Neural progenitor cell (in vitro differentiated cells): ENCODE results near the gene MYOZ3. TPM values are rescaled to one million over a fixed set of nuclear protein-coding genes. Genes with fewer than 3 reads are reported as not detected.
A peak's percentile ranks its signal among the peaks of the same experiment; 100 is the strongest.

Experiments
- DNase-seq: peaks from one replicate; pipeline ENCODE4 v3.0.0-alpha.2; 2016; ENCODE audit warnings: low spot score
- H2AFZ ChIP-seq: fragments of 200-600 bp; sonication (generic); replicated peaks from 2 replicates; pipeline ENCODE4 v1.6.1; 2016; ENCODE audit warnings: antibody characterized with exemption
- H3F3A ChIP-seq: fragments of 200-600 bp; sonication (generic); 2 replicates; pipeline ENCODE4 v1.6.1; 2016; ENCODE audit warnings: antibody characterized with exemption, low read depth
- H3K27ac ChIP-seq: fragments of 200-600 bp; sonication (generic); 2 replicates; pipeline ENCODE4 v1.5.1; 2016; ENCODE audit warnings: mild to moderate bottlenecking
- H3K27me3 ChIP-seq: fragments of 200-600 bp; sonication (generic); 2 replicates; pipeline ENCODE4 v1.6.1; 2016; ENCODE audit warnings: mild to moderate bottlenecking, moderate library complexity
- H3K36me3 ChIP-seq: fragments of 200-600 bp; sonication (generic); 2 replicates; pipeline ENCODE4 v1.5.1; 2016
- H3K4me1 ChIP-seq: fragments of 200-600 bp; sonication (generic); 2 replicates; pipeline ENCODE4 v1.6.1; 2016; ENCODE audit warnings: mixed run types
- H3K4me2 ChIP-seq: fragments of 200-600 bp; sonication (generic); 2 replicates; pipeline ENCODE4 v1.6.1; 2016
- H3K4me3 ChIP-seq: fragments of 200-600 bp; sonication (generic); 2 replicates; pipeline ENCODE4 v1.5.1; 2016
- H3K79me2 ChIP-seq: fragments of 200-600 bp; sonication (generic); 2 replicates; pipeline ENCODE4 v1.6.1; 2016; ENCODE audit warnings: low read depth
- H3K9ac ChIP-seq: fragments of 200-600 bp; sonication (generic); 2 replicates; pipeline ENCODE4 v1.6.1; 2016
- H3K9me3 ChIP-seq: fragments of 200-600 bp; sonication (generic); 2 replicates; pipeline ENCODE4 v1.5.1; 2016; ENCODE audit warnings: low read depth
- H4K20me1 ChIP-seq: fragments of 200-600 bp; sonication (generic); 2 replicates; pipeline ENCODE4 v1.6.1; 2016; ENCODE audit warnings: low read depth
- H3K27ac Mint-ChIP-seq: 3 replicates; pipeline ENCODE4 v1.8.0; 2021; ENCODE audit warnings: mixed read lengths
- H3K27me3 Mint-ChIP-seq: 2 replicates; pipeline ENCODE4 v1.8.0; 2022; ENCODE audit warnings: low read depth, mild to moderate bottlenecking, inconsistent platforms, moderate library complexity, mixed read lengths; ENCODE audit not compliant: insufficient read depth
- H3K36me3 Mint-ChIP-seq: 3 replicates; pipeline ENCODE4 v1.8.0; 2021; ENCODE audit warnings: mixed read lengths
- H3K4me1 Mint-ChIP-seq: 3 replicates; pipeline ENCODE4 v1.8.0; 2021; ENCODE audit warnings: mixed read lengths
- H3K4me3 Mint-ChIP-seq: 3 replicates; pipeline ENCODE4 v1.8.0; 2021; ENCODE audit warnings: mild to moderate bottlenecking, moderate library complexity, mixed read lengths
- H3K9me3 Mint-ChIP-seq: 3 replicates; pipeline ENCODE4 v1.8.0; 2020; ENCODE audit warnings: mixed read lengths
- CTCF ChIP-seq: fragments of 200-600 bp; sonication (generic); IDR thresholded peaks from 2 replicates; pipeline ENCODE4 v1.5.1; 2017; ENCODE audit warnings: antibody characterized with exemption, mild to moderate bottlenecking
- EZH2 ChIP-seq: fragments of 200-600 bp; sonication (generic); IDR thresholded peaks from 2 replicates; pipeline ENCODE4 v1.6.1; 2017; ENCODE audit warnings: antibody characterized with exemption, mild to moderate bottlenecking, moderate library complexity
- EZH2phosphoT487 ChIP-seq: fragments of 200-600 bp; sonication (generic); IDR thresholded peaks from 2 replicates; pipeline ENCODE4 v1.6.1; 2017; ENCODE audit warnings: antibody characterized with exemption
- total RNA-seq: library from RNA; depleted of rRNA; stranded (reverse); fragments of >200 nt; gene quantifications from 2 replicates; pipeline ENCODE4 v1.2.3, GENCODE V29; 2015; ENCODE audit warnings: low replicate concordance

MYOZ3 gene
- total RNA-seq, 1 donor from 2014 or later: 0.90 TPM

GRCh38 chr5:150645070-150645700 lies 15.9 kb upstream of the MYOZ3 start:
- Mint-ChIP-seq H3K4me3 (no peak overlapping the region), H3K36me3 (no peaks in the 10 kb centered on the region), H3K27ac (no peak overlapping the region), H3K9me3 (no peaks in the 10 kb centered on the region), H3K27me3 (peaks cover 11% of the 10 kb centered on the region), H3K4me1 (peaks cover 54% of the 10 kb centered on the region)
- Histone ChIP-seq H2AFZ (no peak overlapping the region), H3F3A (peaks cover 23% of the 10 kb centered on the region), H4K20me1 (no peaks in the 10 kb centered on the region), H3K4me3 (no peak overlapping the region), H3K9me3 (no peaks in the 10 kb centered on the region), H3K9ac (no peak overlapping the region), H3K27me3 (no peaks in the 10 kb centered on the region), H3K27ac (peak overlapping the region; percentile 56), H3K79me2 (no peaks in the 10 kb centered on the region), H3K4me1 (peaks cover 49% of the 10 kb centered on the region), H3K4me2 (peak overlapping the region; percentile 63), H3K36me3 (no peaks in the 10 kb centered on the region)
- DNase-seq: peak; percentile 86
- TF ChIP-seq EZH2: no peak

- H3K9ac ChIP-seq: no peak overlapping the region
- H3K4me1 ChIP-seq: peaks cover 53% of the 10 kb centered on the region
- Mint-ChIP-seq H3K27ac (peak overlapping the region; percentile 76), H3K9me3 (no peaks in the 10 kb centered on the region), H3K36me3 (no peaks in the 10 kb centered on the region), H3K4me3 (peak overlapping the region; percentile 30), H3K27me3 (peaks cover 13% of the 10 kb centered on the region), H3K4me1 (peaks cover 56% of the 10 kb centered on the region)
- no peaks in the 10 kb centered on the region for H3K79me2 ChIP-seq
- DNase-seq: peak; percentile 59
- H3K36me3 ChIP-seq: no peaks in the 10 kb centered on the region
- no peak overlapping the region for H3K4me3 ChIP-seq
- TF ChIP-seq EZH2phosphoT487 (no peak), EZH2 (no peak), CTCF (no peak)
- peak overlapping the region; percentile 2 for H3K4me2 ChIP-seq
- H3K9me3 ChIP-seq: no peaks in the 10 kb centered on the region
- peaks cover 34% of the 10 kb centered on the region for H3F3A ChIP-seq
- no peaks in the 10 kb centered on the region for H4K20me1 ChIP-seq
- no peak overlapping the region for H3K27ac ChIP-seq
- H3K27me3 ChIP-seq: no peaks in the 10 kb centered on the region
- H2AFZ ChIP-seq: peak overlapping the region; percentile 9
Observed at GRCh38 chr5:150647275-150648251, 13.5 kb upstream of the MYOZ3 start.

GRCh38 chr5:150648294-150649107 lies 12.6 kb upstream of the MYOZ3 start:
- DNase-seq: no peak
- no peak overlapping the region for H3K4me3 ChIP-seq
- no peaks in the 10 kb centered on the region for H3K36me3 ChIP-seq
- H3K27ac ChIP-seq: no peak overlapping the region
- Mint-ChIP-seq H3K4me1 (peaks cover 56% of the 10 kb centered on the region), H3K27ac (peak overlapping the region; percentile 66), H3K36me3 (no peaks in the 10 kb centered on the region), H3K4me3 (no peak overlapping the region), H3K27me3 (peaks cover 11% of the 10 kb centered on the region), H3K9me3 (no peaks in the 10 kb centered on the region)
- H3K4me2 ChIP-seq: peak overlapping the region; percentile 2
- peaks cover 38% of the 10 kb centered on the region for H3F3A ChIP-seq
- H4K20me1 ChIP-seq: no peaks in the 10 kb centered on the region
- H3K79me2 ChIP-seq: no peaks in the 10 kb centered on the region
- H2AFZ ChIP-seq: no peak overlapping the region
- H3K27me3 ChIP-seq: no peaks in the 10 kb centered on the region
- peaks cover 51% of the 10 kb centered on the region for H3K4me1 ChIP-seq
- no peak overlapping the region for H3K9ac ChIP-seq
- no peaks in the 10 kb centered on the region for H3K9me3 ChIP-seq
- no peak for TF ChIP-seq EZH2
- TF ChIP-seq CTCF: no peak
- no peak for TF ChIP-seq EZH2phosphoT487
